Activated CD4-positive, CD25-positive, alpha-beta regulatory T cell treated with anti-CD3 and anti-CD28 coated beads, Interleukin-2, amount 50 U/mL, for 16 hours (primary cell): ENCODE measurements around the gene RTP3.

ENCODE experiments used
- DNase-seq: peaks from one replicate; pipeline ENCODE4 v3.0.0-alpha.2; 2020; ENCODE audit warnings: low read depth, low spot score

The RTP3 gene

DNA sequence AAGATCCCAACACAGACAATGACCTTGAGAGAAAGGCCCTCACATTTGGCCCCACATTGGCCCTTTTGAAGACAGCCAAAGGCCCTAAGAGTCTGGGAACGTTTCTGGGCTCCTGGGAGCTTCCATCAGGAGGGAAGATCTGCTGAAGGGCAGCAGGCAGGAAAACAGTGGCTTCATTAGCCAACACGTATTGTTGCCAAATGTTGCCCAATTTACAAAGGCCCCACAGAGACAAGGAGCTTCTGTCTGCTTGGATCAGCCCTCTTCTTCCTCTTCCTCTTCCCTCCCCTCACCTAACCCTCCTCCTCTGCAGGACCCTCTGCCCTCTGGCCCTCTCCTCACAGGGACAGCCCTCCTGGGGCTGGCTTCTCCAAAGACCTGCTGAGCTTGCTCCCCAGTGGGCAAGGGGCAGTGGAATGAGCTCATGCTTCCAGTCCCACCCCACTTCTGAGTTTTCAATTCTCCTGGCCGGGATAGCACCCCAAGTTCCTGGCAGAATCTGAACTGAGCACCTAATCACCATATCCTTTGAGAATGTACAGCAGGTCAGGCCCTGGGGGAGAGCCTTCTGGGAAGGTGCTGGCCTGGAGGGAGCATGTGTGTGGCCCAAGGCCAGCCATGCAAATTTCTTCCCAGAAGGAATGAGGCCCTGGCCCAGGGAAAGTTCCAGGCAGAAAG, 28.0 kb upstream of the RTP3 start:
- DNase-seq: no peak

DNA sequence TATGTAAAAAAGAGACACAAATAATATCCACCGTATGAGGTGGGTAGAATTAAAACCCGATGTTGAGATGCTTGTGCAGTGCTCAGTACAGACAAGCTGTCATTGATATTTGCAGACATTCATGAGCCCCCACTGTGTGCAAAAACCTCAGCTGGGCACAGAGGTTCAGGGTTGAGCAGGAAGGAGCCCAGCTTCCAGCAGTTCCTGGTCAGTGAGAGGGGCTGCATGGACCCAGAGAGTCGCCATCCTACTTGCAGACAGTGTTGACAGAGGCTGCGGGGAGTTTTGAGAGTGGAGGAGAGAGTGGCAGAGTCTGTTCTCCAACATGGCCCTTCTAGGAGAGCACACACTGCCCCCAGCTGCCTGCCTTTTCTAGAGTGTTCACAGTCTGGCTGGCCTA, 26.9 kb upstream of the RTP3 start:
- DNase-seq: no peak

DNA sequence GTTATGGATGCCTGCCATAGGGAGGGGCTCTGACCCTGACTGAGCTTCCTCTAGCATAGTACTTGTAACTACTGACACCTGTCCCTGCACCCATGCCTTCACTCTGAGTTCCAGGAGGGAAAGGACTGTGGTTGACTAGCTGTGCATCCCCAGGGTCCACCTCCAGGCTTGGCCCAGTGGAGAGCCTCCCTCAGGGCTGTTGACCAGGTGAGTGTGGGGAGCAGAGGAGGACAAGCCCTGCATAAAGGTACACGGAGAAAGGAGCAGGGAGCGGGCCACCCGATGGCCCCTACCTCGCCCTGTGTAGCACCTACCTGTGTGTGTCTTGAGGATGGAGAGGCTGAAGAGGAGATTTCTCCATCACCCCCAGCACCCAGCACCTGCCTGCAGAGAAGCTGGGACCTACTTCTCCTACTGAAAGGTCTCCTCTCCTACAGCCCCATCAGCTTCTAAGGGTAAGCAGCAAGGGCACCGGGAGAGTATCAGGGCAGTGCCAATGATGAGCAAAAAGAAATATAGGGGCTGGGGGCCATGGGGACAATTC, 26.3 kb upstream of the RTP3 start:
- no peak for DNase-seq

DNA sequence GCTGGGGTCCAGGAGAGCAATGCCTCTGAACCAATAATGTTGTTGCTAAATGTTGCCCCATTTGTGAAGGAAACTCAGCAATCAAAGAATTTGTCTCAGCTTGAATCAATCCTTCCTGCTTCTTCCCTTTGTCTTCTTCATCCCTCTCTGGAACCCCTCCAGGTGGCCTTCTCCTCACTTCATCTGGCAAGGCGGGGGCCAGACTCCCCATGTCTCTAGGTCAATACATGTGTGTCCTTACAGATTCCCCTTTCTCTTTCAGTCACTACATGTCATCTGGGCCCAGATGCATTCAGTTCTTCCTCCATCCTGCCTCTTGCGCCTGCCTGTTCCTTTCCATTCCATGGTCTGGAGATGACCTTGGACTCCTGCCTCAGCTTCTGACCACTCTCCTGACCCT, 25.0 kb upstream of the RTP3 start:
- no peak for DNase-seq

DNA sequence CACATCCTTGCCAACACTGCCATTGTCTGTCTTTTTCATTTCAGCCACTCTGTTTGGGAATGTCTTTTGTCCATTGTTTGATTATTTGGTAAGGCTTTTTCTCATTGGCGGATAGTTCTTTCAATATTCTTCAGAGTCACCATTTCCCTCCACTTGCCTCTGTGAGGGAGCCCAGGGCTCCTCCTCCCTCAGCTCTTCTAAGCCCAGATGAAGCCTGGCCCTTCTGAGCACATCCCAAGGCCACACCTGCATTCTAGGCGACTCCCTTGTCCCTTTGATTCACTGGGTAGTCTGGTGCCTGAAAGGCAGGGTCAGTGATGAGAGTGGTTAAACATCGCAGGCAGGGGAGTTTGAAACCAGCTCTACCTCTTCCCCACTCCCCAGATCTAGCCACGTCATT, 20.6 kb upstream of the RTP3 start:
- no peak for DNase-seq

DNA sequence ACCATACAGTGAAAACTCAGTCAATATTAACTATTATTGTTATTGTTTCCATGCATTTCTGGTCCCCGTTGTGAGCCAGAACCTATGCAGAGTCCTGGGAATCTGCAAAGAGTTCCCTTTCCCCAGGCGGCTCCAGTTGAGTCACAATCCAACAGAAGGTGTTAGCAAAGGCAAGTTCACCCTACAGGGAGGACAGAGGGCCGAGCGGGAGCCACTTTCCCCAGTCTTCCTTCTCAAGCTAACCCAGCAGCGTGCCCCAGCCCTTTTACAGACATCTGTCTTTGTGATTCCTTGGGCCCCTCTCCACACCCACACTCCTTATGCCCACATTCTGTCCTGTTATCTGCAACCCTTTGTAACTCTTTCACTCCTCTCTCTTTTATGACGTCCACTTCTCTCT, 20.0 kb upstream of the RTP3 start:
- DNase-seq: no peak

DNA sequence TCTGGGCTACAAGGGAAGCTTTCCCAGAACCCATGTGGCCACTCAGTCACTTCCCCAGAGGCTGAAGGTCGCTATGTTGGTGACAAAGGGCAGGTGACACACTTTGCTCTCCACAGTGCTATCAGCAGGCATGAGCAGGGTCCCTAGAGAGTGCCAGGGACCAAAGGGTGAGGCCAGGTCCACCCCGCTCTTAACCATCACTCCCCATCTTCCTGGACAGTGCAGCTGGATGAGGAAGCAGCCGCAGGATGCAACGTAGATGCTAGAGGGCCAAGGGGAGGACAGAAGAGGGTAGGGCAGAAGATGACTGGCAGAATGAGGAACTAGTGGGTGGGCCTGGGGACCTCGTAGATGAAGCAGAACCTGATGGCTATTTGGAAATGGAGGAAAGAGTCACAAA, 19.4 kb upstream of the RTP3 start:
- DNase-seq: no peak

DNA sequence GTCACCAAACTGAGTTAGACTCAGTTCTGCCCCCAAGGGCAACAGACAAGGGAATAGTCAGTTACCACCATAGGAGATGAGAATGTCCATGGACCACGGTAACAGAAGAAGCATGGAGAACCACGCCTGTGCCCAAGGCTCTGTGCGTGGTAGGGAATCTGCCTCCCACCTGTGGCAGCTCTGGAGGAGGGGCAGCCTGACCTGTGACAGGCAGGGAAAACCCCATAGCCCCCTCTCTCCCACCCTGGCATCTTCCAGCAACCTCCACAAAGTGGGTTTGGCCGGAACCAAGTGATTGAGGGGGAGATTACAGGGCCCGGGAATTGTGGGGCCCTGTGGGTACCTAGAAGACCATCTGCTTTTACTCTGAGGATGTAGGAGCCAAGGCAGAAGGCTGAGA, 18.8 kb upstream of the RTP3 start:
- no peak for DNase-seq

DNA sequence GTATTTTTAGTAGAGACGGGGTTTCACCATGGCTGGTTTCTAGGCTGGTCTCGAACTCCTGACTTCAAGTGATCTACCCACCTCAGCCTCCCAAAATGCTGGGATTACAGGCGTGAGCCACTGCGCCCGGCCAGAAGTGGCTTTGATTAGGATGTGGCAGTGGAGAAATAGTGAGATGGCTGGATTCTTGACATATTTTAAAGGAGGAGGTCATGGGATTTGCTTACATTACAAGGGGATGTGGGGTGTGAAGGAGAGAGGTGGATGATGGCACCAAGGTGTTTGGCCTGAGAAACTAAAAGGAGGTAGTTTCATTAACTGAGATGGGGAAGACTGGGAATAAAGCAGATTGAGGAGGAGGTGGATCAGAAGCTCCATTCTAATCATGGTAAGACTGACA, 18.1 kb upstream of the RTP3 start:
- DNase-seq: no peak

DNA sequence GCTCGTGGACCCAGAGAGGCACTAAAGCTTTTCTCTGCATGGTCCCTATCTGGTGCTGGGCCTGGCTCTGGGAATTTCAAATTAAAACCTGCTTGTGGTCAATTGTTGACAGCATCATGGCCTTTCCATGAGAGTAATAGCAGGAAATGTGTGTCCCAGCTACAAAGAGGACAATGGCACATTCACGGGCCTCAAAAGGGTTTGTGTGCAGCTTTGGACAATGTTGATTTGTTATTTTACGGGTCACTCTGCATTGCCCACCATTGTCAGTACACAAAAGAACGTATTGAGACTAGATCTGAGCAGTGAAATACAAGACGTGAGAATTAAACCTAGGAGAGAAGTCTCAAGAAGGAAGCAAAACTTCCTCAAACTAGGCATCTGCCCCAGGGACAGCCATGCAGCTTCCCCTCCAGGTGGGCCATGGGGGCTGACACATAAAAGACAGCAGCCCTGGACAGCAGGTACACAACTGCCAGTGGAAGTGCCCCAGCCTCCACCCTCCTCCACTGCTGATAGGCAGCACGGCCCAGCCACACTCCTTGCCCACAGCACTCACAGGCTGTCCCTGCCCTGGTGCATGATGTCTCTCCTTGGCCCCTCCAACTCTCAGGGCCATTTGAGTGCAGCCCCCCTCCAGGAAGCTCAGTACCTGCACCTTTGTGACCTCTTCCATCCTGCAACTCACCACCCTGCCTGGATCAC, 17.1 kb upstream of the RTP3 start:
- DNase-seq: no peak

DNA sequence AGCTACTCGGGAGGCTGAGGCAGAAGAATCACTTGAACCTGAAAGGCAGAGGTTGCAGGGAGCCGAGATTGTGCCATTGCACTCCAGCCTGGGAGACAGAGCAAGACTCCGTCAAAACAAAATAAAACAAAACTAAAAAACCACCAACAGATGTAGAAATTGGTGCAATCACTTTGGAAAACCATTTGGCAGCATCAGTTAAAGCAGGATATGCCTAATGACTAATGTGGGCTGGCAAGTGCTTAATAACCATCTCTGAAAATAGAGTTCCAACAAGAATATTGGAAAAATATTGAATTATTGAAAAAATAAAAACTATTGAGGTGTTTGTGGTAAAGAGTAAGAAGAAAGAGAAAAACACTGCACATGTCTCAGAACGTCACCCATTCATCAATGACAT, 16.1 kb upstream of the RTP3 start:
- no peak for DNase-seq

DNA sequence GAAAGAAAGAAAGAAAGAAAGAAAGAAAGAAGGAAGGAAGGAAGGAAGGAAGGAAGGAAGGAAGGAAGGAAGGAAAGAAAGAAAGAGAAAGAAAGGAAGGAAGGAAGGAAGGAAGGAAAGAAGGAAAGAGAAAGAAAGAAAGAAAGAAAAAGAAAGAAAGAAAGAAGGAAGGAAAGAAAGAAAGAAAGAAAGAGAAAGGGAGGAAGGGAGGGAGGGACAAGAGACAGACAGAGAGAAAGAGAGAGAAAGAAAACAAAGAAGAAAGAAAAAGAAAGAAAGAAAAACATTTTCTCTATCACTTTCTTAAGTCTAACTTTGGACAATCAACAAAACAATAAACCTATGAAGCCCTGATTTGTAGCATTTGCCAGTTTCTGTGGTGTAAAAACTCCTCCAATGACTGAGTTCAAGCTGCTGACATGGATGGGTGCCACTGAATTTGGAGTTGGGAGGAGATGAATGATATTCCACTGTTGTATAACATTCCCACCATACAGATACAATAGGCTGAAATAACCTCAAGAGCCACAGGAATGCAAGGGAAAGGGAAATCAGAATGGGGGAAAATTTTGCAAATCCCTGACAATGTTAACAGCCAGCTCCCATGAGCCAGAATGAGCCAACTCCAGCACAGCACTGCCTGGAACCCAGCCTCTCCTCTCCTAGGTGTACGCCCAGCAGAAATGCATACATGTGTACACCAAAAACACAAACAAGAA, 15.0 kb upstream of the RTP3 start:
- no peak for DNase-seq

DNA sequence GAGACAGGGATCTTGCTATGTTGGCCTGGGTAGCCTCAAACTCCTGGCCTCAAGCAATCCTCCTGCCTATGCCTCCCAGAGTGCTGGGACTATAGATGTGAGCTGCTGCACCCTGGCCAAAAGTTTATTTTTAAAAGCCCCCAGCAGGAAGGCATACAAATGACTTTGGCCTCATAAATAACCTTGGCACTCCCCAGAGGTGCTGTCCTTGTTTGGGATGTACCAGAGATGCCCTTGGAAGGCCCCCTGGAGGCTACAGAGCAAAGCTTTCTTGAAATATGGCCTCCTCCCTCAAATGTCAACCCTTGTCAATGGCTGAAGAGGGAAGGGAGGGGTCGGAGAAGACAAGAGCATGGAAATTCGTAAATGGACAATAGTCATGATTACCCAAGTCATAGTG, 14.0 kb upstream of the RTP3 start:
- no peak for DNase-seq

DNA sequence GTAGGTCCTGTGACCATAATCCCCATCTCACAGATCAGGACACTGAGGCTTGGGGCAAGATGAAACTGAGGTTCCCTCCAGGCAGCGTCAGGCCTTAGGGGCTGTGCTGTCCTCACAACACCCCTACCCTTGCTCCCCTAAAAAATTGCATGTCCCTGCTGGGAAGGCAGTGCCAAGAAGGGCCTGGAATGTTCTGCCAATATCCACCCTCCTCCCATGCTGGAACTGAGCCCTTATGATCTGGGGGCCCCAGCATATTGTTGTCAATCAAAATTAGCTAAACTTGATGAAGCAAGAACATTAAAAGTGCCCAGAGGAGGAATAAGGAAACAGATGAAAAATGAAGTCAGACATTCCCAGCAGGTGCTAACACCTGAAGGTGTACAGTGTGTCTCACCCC, 13.4 kb upstream of the RTP3 start:
- no peak for DNase-seq

DNA sequence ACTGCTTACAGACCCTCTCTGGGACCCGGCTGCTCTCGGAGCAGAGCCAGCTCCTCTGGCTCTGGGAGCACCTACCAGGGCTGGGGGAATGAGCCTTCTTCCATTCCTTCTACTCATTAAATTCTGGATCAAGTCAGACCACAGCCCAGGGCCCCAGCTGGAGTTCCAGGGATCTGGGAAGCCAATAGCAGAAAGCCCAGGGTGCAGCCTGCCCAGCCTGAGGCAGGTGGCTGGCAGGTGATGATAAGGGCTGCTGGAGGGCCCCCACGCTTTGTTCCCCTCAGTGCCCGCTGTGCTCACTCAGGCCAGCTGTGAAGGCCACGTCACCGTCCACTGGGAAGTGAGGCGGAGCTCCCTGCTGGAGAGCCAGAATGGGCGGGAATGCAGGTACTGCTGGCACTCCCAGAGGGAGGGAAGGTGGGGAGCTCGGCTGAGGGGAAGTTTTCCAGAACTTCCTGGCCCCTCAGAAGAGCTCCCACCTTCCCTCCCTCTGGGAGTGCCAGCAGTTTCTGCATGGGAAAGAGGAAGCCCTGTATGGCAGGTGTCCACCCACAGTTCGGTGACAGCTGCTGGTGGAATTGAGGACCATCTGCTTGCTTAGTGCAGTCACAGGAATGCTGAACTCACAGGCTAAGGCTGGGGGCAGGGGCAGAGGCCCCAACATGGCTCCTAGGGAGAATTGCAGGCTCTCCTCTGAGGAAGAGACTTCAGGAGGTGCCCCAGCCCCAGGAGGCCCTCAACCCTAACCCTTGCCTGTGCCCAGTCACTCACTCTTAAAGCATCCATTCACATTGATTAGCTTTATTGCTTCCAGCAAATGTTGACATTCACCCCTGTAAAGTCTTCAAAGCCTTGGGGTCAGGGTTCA, 12.6 kb upstream of the RTP3 start:
- no peak for DNase-seq

DNA sequence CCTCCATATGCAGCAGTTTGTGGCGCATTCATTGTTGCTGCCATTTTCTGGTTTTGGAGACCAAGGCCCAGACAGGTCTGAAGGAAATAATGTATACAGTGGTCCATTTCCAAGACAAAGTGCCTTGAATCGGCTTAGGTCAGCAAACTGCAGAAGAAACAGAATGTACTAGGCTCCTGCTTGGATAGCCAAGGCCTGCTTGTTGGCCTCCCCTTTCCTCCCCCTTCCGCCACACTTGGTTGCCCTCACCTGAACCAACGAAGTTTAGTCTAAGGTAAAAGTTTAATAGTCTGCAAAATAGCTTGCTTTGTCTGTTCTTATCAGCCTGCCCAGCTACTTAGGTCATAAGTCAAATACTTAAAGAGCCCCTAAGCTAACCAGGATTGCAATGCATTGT, 12.0 kb upstream of the RTP3 start:
- no peak for DNase-seq

DNA sequence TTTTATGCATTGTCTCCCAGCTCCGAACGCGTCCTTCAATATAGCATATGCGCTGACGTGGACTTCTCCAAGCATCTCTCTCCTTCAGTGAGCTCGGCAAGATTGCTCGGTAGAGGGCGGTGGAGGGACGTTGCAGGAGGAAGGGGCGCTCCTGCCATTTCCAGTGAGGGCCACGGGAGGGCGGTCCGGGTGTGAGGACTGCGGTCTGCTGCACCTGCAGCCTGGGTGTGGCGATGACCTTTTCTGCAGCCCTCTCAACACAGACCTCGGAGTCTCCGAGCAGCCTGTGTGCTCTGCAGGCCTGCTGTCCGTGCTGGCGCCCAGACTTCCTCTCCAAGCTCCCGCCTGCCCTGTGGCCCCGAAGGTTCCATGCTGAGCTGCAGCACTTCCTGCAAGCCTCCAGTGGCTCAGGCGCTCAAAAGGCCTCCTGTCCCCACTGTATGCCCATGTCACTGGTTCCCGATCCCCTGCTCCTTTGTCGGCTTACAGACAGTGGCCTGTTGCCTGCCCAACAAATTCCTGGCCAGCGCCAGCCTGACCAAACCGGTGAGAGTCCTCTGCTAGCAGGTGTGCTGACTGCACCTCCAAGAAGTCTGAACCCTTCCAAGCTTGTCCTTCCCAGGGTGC, 8.9 kb upstream of the RTP3 start:
- peak; percentile 85 for DNase-seq

DNA sequence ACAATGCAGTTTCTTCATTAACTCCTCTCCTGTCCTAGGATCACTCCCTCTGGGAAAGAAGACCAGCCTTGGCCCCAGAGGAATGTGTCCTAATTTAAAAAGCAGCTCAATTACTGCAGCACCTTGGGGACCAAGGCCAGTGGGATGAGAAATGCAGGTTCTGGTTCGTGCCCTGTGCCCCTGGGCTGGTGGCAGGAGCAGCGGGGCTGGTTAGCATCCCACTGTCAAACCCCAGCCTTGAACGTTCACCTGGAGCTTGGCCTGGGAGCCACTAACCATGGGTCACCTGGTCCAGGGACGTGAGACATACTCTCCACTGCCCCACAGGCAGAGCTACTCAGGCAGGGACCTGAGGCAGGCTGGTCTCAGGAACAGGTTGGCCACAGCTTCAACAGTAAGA, 8.4 kb upstream of the RTP3 start:
- no peak for DNase-seq

DNA sequence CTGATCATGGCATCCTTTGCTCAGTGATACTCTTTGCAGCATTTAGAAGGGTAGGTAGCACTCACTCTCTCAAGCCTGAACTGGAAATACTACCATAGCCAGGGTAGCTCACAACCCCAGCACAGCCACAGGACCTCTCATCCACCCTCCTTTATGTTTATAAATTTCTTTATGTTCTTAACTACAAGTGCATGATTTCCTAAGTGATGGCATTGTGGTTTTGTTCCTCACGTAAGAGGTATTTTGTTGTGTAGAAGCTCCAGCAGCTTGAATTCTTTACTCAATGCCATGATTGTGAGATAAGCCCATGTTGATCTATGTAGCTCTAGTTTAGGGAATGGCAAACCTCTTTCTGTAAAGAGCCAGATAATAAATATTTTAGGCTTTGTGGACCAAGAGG, 7.9 kb upstream of the RTP3 start:
- DNase-seq: no peak

DNA sequence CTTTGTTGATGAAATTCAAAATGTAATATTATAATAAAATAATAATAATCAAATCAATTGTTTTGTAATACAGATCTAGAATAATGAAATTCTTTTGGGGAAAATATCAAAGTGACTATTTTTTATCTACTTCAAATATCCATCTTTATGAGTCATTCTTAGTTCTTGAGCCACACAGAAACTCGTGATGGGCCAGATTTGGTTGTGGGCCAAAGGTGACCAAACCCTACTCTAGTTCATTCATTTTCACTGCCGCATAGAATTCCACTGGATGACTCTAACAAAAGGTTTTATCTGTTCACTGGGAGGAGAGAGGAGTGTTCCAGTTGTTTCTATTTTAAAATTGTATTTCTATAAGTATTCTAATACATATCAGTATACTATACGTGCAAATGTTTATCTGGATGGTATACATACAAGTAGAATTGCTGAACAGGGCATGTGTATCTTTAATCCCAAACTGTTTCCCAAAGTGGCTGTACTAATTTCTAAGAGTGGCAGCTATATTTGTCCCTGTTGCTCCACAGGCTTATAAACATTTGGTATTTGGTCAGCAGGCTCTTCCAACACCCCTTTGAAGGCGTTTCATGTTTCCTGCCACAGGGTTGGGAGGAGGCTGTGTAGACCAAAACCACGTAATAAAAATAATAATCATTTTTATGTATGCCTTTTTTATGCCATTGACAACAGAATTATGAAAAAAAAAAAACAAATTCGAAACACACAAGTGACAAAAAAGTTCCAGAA, 7.3 kb upstream of the RTP3 start:
- DNase-seq: no peak
